OCI-M2 (cell line): ENCODE results near the gene KMT5B.

Source experiments
- DNase-seq: peaks from one replicate; lab custom pipeline; 2025; ENCODE audit not compliant: unreplicated experiment; lab: John Stamatoyannopoulos, UW

The KMT5B gene

GRCh38 chr11:68146010-68146540, 67.0 kb downstream of the KMT5B start:
- no peak for DNase-seq

GRCh38 chr11:68145120-68145866, 67.8 kb downstream of the KMT5B start:
- no peak for DNase-seq

- no peak for DNase-seq
Observed at GRCh38 chr11:68143310-68143689, 69.8 kb downstream of the KMT5B start.

- no peak for DNase-seq
Observed at GRCh38 chr11:68142441-68143309, 70.4 kb downstream of the KMT5B start.

- DNase-seq: no peak
Observed at GRCh38 chr11:68142028-68142412, 71.1 kb downstream of the KMT5B start.

DNA sequence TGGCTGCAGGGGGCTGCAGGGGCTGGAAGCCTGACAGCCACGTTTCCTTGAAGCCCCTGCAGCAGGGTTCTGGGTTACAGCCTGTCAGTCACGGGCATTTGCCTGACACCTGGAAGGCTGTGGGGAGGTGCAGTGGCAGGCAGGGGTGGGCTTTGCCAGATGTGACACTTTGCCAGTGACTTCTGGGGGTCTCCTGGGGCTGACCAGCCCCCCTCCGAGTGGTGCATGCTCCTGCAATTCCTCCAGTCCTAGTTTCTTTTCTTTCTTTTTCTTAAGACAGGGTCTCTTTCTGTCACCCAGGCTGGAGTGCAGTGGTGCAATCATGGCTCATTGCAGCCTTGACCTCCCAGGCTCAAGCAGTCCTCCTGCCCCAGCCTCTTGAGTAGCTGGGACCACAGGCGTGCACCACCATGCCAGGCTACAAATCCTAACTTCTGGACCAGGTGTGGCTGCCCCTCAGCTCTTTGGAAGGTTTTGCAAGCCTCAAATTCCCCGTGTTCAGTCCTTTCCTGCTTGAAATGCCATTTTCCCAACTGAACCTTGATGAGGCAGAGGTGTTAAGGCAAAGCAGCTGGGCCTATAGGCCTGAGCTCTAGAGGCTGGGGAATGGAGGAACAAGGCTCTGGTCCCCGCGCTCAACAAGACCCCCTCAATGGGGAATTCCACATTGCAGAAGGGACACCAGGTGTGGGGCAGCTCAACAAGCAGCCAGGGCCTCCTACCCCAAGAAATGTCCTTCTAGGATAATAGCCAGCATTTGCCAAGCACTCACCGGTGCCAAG, 71.7 kb downstream of the KMT5B start:
- no peak for DNase-seq

DNA sequence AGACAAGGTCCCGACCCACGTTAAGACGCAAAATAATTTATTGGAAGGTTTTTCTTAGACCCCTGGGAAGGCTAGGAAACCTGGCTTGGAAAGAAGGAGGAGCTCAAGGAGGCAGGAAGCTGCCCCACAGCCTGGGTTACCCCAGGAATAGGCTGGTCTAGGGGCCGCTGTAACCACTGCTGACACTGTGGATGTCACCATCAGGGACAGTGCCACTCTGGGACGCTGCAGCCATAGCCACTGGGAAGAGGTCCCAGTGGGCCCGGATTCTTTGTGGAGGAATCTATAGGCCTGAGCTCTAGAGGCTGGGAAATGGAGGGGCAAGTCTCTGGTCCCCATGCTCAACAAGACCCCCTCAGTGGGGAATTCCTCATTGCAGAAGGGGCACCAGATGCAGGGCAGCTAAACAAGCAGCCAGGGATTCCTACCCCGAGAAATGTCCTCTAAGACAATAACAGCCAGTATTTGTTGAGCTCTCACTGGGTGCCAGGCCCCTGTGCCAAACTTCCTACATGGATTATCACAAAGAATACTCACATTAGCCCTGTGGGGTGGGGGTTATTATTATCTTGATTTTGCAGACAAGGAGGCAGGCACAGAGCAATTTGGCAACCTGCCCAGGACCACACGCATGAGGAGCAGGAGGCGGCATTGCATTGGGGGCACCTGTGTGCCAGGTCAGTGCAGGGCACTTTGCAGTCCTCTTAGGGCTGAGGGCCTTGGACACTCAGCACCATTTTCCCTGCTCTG, 72.4 kb downstream of the KMT5B start:
- DNase-seq: no peak

DNA sequence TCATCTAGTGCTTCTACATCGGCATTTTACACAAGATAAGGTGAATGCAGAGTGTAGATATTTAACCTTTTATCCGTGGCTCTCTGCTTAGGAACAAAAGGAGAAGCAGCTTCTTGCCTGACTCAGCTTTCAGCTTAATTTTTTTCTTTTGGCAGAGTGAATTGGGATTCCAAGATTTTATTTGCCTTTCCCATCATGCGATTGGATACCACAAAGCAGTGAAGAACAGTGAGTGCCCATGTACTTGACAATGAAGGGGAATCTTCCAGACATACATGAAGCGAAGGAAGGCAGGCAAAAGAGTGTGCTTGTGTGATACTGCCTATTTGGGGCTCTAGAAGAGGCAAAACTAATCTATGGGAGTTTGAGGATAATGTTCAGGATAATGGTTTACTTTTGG, 74.9 kb downstream of the KMT5B start:
- no peak for DNase-seq

DNA sequence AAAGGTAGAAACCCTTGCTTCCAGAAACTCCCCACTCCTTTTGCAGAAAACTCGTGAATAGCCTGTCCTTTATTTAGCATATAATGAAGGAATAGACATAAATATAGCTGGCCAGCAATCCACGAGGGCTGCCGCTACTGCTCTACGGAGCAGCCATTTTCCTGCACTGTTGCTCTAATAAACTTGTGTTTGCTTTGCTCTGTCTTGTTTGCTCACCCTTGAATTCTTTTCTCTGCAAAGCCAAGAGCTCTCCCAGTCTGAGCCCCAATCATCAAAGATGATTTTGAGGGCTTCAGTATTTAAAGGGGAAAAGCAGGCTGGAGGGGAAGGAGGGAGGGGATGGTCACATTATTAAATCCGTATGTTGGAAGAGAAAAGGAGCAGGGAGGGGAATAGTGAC, 75.3 kb downstream of the KMT5B start:
- DNase-seq: no peak

- DNase-seq: no peak
Observed at GRCh38 chr11:68136866-68137265, 76.2 kb downstream of the KMT5B start.

GRCh38 chr11:68135161-68135560, 77.9 kb downstream of the KMT5B start:
- no peak for DNase-seq

DNA sequence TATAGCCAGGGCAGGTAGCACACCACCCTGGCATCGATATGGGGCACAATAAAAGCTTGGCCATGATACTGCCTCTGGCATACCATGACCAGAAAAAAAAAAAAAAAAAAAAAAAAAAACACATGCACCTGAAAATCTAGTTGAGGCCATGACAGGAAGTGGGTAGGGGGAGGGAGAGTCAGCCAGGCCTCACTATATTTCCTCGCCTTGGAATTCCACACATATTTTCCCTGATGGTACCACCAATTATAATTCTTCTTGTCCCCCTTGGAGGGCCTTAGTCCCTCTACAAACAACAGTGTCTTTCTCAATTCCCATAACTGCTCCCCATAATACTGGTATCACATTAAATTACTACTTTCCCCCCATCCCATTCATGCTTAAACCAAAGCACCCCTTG, 79.3 kb downstream of the KMT5B start:
- DNase-seq: no peak

GRCh38 chr11:68130121-68130520, 83.0 kb downstream of the KMT5B start:
- DNase-seq: no peak

DNA sequence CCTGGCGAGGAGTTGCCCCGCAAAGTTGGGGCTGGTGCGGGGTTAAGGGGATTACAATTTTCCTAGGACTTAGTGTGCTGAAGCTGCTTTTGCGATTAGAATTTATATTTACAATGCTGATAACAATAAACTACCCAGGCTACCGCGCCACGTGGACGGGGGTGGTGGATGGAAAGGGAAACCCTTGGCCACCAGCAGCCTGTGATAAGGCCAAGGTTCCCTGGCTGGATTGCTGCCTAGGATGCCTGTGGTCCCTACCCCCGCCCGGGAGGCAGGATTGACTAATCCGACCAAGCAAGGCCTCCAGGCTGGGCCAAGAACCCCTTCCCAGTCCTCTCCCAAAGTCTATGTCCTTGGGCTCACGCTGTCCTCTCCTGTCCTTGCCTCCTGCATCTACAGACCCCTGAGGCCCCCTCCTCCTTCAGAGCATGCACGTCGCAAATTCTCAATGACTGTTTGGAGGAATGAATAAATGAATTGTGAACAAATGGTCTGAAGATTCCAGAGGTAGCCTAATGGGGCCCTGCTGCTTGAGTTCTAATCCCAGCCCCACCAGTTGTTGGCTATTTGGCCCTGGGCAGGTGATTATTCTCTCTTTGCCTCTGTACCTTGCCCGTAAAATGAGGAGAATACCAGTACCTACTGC, 84.3 kb downstream of the KMT5B start:
- no peak for DNase-seq

DNA sequence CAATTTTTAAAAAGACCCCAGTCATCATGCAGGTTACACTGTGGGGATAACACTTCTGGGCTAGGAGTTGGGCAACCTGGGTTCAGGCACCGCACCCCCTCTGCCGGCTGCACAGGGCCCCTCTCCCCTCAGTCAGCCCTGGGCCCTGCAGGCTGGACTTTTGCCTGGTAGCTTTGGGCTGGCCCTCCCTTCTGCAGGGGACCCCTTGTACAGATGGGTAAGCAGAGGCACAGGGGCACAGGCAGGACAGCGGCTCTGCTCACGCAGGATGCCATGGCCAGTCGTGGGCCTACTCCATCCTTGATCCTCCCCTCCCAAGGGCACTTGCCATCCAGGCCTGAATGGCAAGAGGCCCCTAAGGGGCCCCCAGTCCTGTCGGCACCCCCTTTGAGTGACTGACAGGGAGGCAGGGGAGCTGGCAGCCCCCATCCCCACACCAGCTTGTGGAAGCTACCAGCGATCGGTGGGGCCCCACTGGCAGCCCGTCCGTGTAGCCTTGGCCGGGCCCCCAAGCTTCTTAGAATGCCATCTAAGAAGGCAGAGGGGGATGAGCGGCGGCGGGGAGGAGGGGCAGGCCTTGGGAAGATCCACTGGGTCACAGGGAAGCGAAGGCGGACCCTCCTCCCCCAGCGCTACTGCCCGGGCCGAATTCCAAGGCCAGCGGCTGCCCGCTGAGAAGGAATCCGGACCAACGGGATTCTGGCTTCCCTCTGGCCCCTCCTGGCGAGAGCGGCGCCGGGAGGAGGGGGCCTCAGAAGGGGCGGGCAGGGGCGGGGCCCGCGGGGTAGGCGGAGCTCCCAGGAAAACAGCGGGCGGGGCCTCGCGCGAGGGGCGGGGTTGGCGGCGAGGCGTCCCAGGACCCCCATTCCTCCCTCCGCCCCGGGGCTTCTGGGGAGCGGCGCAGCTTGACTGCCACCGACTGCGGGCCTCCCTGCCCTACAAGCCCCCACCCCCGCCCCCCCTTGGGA, 85.1 kb downstream of the KMT5B start:
- DNase-seq: no peak

DNA sequence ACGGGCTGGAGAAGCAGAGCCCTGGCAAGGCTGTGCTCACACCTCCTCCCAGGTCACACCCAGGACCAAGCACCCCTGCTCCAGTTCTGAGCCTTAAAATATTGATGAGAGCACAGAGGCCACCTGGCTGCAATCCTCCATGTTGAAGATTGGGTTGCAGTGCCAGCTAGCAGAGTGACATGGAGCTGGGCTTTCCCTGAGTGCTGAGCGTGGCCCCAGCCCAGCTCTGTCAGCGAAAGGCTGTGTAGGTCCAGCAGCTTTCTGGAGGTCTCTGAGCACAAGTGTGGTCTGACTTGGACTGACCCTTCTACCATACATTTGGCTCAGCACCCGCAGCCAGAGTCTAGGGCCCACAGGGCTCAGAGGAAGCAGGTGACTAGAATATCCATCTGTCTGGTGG, 87.9 kb downstream of the KMT5B start:
- no peak for DNase-seq

DNA sequence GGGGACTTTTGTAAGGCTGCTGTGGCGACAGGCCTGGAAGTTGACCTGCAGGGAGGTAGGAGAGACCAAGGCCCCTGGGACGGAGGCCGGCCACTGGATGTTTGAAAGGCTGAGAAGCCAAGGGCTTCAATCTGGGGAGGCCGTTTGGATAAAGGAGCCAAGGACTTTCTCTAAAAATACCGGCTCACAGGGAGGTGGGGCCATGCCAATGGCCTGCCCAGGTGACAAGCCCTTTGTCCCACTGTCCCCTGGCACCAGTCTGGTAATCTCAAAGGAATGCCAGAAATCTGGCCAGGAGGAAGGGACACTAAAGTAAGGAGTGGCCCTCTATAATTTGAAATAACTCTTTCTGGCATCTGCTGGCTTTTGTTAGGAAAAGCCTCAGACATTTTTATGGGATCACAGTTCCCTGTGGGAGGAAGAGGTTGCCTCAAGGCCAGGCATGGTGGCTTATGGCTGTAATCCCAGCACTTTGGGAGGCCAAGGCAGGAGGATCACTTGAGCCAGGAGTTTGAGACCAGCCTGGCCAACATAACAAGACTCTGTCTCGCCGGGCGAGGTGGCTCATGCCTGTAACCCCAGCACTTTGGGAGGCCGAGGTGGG, 90.1 kb downstream of the KMT5B start:
- DNase-seq: no peak

DNA sequence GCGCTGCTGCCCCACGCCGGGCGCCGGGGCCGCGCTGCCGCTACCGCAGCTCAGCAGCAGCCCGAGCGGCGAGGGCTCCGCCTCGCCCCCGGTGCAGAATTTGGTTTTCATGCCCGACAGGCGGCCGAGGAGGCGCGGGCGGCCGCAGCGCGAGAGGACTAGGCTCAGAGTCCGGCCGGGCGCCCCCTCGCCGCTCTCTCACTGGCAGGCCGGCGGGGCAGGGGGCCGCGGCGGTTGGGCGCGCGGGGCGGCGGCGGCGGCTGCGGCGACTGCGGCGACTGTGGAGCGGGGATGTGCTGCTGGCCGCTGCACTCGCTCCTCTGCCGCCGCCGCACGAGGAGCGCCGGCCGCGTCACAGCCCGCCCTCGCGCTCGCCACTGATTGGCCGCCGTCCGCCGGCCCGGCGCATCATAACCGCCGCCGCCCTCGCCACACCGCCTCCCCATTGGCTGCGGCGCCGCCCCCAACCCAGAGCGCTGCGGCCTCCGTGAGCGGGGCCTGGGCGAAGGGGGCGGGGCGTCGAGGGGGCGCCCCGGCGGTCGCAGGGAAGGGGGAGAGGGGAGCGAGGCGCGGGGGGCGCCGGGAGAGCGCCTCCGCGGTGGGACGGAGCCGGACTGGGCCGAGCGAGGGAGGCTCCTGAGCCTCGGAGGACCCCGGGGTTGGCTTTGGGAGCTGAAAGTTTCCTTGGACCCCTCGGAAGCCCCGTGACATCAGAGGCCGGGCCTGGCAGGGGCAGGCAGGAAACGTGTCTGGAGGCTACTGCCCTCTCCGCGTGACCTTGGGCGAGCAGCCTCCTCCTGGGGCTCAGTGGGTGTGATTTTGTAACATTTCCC, 91.8 kb downstream of the KMT5B start, which contains the start of gene CHKA:
Gene CHKA, minus strand, starts transcription at position 322 of the 833 bp plus-strand sequence. Its CDS starts 211 bp downstream, at position 111.
- peak; percentile 36 for DNase-seq
